Ascending aorta (tissue), 2 donors: ENCODE measurements around the gene TENT5C. TPM values are rescaled to one million over a fixed set of nuclear protein-coding genes. Genes with fewer than 3 reads are reported as not detected.
A peak's percentile ranks its signal among the peaks of the same experiment; 100 is the strongest.

Experiments used
- DNase-seq, 2 donors: peaks; one replicate each; pipeline ENCODE4 v3.0.0-alpha.2; 2019; ENCODE audit warnings: low spot score in 2 of 2
- H3K27ac ChIP-seq, 2 donors: fragments of 200-600 bp; sonication (generic); one replicate each; pipeline ENCODE4 v1.5.1; 2016 to 2017; ENCODE audit warnings: mild to moderate bottlenecking in 1 of 2
- H3K27me3 ChIP-seq: fragments of 200-600 bp; sonication (generic); one replicate; pipeline ENCODE4 v1.5.1; 2017
- H3K36me3 ChIP-seq, 2 donors: fragments of 200-600 bp; sonication (generic); one replicate each; pipeline ENCODE4 v1.5.1; 2016
- H3K4me1 ChIP-seq, 2 donors: fragments of 200-600 bp; sonication (generic); one replicate each; pipeline ENCODE4 v1.5.1; 2016 to 2017; ENCODE audit warnings: mild to moderate bottlenecking in 1 of 2
- H3K4me3 ChIP-seq, 2 donors: fragments of 200-600 bp; sonication (generic); one replicate each; pipeline ENCODE4 v1.5.1; 2016 to 2017; ENCODE audit warnings: mild to moderate bottlenecking in 1 of 2
- H3K9me3 ChIP-seq, 2 donors: fragments of 200-600 bp; sonication (generic); one replicate each; pipeline ENCODE4 v1.5.1; 2016
- intact Hi-C: fragments of 100-400 bp; cut with DNase I; formaldehyde crosslinking; loops from one replicate; pipeline ENCODE4 v1.15.1; 2023
- total RNA-seq: library from RNA; depleted of rRNA; stranded (reverse); fragments of >200 nt; gene quantifications from one replicate; pipeline ENCODE4 v1.1.0, GENCODE V29; 2016
- TF ChIP-seq, protein P1 (sequence below), 3 experiments: fragments of 200-600 bp in 2 of 3; fragments of 450-650 bp in 1 of 3; sonication (generic) in 2 of 3; IDR thresholded peaks; one replicate each; pipeline ENCODE4 v1.5.1; 2016 to 2019; ENCODE audit warnings: antibody characterized with exemption in 3 of 3, mild to moderate bottlenecking in 1 of 3, moderate library complexity in 1 of 3

Gene TENT5C
- total RNA-seq, 1 donor from 2014 or later = 0.32 TPM

- Histone ChIP-seq H3K4me3 (no peak overlapping the region), H3K4me1 (peaks cover 0 to 13% of the 10 kb centered on the region in 2 donors), H3K9me3 (no peaks in the 10 kb centered on the region), H3K27ac (no peak overlapping the region), H3K27me3 (no peaks in the 10 kb centered on the region), H3K36me3 (no peaks in the 10 kb centered on the region)
- TF ChIP-seq, protein P1, sequence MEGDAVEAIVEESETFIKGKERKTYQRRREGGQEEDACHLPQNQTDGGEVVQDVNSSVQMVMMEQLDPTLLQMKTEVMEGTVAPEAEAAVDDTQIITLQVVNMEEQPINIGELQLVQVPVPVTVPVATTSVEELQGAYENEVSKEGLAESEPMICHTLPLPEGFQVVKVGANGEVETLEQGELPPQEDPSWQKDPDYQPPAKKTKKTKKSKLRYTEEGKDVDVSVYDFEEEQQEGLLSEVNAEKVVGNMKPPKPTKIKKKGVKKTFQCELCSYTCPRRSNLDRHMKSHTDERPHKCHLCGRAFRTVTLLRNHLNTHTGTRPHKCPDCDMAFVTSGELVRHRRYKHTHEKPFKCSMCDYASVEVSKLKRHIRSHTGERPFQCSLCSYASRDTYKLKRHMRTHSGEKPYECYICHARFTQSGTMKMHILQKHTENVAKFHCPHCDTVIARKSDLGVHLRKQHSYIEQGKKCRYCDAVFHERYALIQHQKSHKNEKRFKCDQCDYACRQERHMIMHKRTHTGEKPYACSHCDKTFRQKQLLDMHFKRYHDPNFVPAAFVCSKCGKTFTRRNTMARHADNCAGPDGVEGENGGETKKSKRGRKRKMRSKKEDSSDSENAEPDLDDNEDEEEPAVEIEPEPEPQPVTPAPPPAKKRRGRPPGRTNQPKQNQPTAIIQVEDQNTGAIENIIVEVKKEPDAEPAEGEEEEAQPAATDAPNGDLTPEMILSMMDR (IDR thresholded peaks at IDR 0.05) = no peak
- intact Hi-C loops = no loop called here
- peak in 1 of 2 donors; percentile 43 for DNase-seq
These were observed 6.1 kb downstream of the TENT5C start for GRCh38 chr1:117611894-117612483.

- H3K4me1 ChIP-seq = peaks cover 0 to 11% of the 10 kb centered on the region in 2 donors
- H3K27me3 ChIP-seq = no peaks in the 10 kb centered on the region
- DNase-seq = peak in 1 of 2 donors; percentile 57
- intact Hi-C loops = no loop called here
- H3K4me3 ChIP-seq = no peak overlapping the region
- H3K9me3 ChIP-seq = no peaks in the 10 kb centered on the region
- peak overlapping the region in 1 of 2 donors; percentile 17 for H3K27ac ChIP-seq
- TF ChIP-seq, protein P1 (IDR thresholded peaks at IDR 0.05) = no peak
- H3K36me3 ChIP-seq = no peaks in the 10 kb centered on the region
These were observed 6.8 kb downstream of the TENT5C start for GRCh38 chr1:117612517-117613248.

DNA sequence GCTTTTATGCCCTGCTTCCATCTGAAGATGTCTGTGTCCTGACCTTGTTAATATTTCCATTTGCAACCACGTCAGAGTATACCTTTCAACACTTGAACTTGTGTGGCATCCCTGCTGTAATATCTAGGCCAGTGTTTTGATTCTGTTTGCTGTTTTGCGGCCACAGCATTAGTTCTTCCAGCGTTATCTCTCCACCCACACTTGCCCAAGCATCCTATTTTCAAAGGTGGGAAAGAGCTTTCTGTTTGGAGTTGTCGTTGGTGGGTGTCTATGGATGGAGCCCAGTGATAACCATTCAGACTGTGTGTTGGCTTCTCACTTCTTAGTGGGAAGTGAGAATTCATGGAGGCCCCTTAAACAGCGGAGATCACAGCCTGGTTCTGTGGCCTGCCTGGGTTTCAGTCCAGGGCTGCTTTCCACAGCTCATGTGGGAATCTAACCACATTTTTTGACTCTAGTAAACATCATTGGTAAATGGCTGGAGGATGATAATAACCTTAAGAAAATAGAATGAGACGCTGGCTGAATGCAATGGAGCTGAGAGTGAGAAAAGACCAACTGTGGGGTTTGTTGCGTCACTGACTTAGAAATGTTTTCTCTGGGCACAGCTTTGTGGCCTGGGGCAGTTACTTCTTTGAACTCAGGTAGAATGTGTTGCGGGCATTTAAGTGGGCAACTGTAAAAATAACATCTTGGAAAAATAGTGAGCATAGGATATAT, 7.6 kb downstream of the TENT5C start:
- TF ChIP-seq, protein P1 (IDR thresholded peaks at IDR 0.05) = no peak
- no peaks in the 10 kb centered on the region for H3K9me3 ChIP-seq
- H3K36me3 ChIP-seq = no peaks in the 10 kb centered on the region
- no peak overlapping the region for H3K4me3 ChIP-seq
- intact Hi-C loops = no loop called here
- no peaks in the 10 kb centered on the region for H3K27me3 ChIP-seq
- H3K4me1 ChIP-seq = peaks cover 0 to 11% of the 10 kb centered on the region in 2 donors
- DNase-seq = peak in 1 of 2 donors; percentile 52
- peak overlapping the region in 1 of 2 donors; percentile 17 for H3K27ac ChIP-seq

DNA sequence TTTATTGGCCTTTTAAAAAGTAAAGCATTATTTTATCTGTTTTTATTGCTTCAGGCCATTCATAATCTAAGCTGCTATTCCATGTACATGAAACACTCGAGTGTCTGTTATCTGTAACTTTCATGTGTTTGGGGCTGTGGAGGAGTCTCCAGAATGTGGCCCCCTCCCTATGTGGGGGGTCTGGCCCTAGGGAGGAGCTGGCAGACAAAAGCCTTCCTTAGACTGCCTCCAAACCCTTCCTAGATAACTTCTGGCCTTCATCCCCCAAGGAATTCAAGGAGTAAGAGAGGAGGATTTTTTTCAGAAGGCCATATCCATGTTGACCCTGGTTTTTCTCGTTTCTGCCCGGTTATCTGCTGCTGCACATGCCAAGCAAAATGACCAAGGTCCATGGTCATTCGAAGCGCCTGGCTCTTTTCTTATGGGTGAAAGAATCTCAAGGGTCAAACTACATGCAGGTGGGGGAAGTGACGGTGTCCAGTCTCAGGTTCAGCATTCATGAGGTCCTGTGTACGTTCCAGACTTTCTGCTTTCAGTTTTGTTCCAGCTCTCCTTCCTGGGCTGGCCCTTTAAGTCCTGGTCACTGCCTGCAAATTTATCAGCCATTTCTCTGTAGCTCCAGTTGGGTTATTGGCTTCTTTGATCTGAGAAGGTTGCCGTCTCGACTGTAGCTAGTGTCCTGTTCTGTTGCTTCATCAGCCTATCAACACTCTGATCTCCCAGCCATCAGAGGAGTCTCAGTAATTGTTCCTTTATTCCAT, 8.3 kb downstream of the TENT5C start:
- peak overlapping the region in 1 of 2 donors; percentile 16 for H3K4me3 ChIP-seq

GRCh38 chr1:117615474-117615873, 9.6 kb downstream of the TENT5C start:
- no peaks in the 10 kb centered on the region for H3K27me3 ChIP-seq
- H3K4me3 ChIP-seq = no peak overlapping the region
- peak in 1 of 2 donors; percentile 52 for DNase-seq
- no peaks in the 10 kb centered on the region for H3K9me3 ChIP-seq
- TF ChIP-seq, protein P1 (IDR thresholded peaks at IDR 0.05) = no peak
- no peaks in the 10 kb centered on the region for H3K36me3 ChIP-seq
- intact Hi-C loops = no loop called here
- H3K4me1 ChIP-seq = peaks cover 0 to 4% of the 10 kb centered on the region in 2 donors
- no peak overlapping the region for H3K27ac ChIP-seq

More for the DNA sequence above, 8.3 kb downstream of the TENT5C start:
- intact Hi-C loops = no loop called here
- TF ChIP-seq, protein P1 (IDR thresholded peaks at IDR 0.05) = no peak
- peak in 1 of 2 donors; percentile 33 for DNase-seq
- Histone ChIP-seq H3K27me3 (no peaks in the 10 kb centered on the region), H3K27ac (no peak overlapping the region), H3K9me3 (no peaks in the 10 kb centered on the region), H3K36me3 (no peaks in the 10 kb centered on the region), H3K4me1 (peaks cover 0 to 11% of the 10 kb centered on the region in 2 donors)
